CD4-positive, alpha-beta T cell treated with Interleukin-1 beta for 1 hour (primary cell): ENCODE data around the gene MEX3C.

Experiments
- DNase-seq, 2 donors: peaks; one replicate each; pipeline ENCODE4 v3.0.0-alpha.2; 2020 to 2022

The MEX3C gene

DNA sequence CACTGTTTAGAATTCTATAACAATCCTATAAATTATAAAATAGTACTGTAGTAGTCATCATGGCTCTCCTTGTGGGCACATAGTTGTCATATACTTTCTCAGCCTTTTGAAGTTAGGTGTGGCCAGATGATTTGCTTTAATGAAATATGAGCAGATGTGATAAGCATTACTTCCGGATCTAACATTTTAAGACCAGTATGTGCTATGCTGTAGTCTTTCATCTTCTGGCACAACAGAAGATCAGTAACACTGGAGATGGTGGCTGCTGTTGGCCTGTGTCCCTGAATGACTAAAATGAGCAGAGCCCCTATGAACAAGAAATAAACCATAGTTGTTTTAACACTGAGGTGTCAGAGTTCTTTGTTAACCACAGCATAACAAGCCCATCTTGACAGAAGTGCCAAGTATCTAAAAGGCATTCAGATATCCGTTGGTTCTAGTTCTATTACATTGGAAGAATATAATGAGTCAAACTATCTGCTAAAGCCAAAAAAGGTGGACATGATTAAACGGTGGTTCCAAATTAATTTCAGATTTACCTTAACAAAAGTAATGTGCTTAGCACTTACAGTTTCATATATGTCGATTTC is 6.3 kb downstream of the MEX3C start:
- peak; percentile 31 to 66 for DNase-seq

GRCh38 chr18:51190000-51190399 is 7.5 kb downstream of the MEX3C start:
- DNase-seq = no peak

- DNase-seq = no peak
These were observed 9.3 kb downstream of the MEX3C start for GRCh38 chr18:51188024-51188701.

DNA sequence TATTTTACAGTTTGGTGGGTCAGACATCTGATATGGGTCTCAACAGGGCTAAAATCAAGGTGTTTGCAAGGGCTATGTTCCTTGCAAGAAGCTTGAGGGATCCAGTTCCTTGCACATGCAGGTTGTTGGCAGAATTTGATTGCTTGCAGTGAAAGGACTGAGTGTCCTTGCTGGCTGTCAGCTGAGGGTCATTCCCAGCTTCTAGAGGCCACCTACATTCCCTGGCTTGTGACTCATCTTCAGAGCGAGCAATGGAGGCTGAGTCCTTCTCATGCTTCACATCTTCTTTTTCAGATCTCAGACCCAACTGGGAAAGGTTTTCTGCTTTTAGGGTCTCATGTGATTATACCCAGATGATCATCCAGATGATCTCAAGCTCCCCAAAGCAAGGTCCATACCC is 12.4 kb downstream of the MEX3C start:
- DNase-seq = no peak

DNA sequence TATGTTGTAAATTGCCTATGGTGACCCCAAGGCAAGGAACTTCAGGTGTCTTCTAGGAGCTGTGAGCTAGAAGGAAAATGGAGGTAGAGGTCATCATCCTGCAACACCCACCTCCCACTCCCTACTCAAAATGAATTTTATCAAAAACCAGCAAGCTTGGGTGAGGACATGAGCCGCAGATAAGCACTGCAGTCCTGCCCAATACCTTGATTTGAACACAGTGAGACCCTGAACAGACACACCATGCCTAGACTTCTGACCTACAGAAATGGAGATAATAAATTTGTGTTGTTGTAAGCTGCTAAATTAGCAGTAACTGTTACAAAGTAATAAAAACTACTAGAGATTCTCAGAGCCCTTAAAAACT is 13.4 kb downstream of the MEX3C start:
- DNase-seq = no peak

DNA sequence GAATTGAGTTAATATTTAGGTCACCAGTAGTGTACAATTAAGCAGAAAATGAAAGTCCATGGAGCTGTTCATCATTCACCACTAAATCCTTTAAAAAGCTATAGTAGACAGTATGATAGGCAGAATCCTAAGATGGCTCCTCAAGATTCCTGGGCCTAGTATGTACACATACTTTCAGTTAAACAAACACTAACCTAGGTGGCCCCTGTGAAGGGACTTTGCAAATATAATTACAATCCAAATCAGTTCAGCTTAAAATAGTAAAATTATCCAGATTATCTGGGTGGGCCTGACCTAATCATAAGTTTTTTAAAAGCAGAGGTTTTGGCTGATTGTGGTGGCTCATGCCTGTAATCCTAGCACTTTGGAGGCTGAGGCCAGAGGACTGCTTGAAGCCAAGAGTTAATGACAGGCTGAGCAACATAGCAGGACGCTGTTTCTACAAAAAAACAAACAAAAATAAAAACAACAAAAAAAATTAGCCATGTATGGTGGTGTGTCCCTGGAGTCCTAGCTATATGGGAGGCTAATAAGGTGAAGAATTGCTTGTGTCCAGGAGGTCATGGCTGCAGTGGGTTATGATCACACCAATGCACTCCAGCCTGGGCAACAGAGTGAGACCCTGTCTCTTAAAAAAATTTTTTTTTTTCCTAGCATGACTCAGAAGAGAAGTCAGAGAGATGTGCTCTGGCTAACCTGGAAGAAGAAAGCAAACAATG is 13.9 kb downstream of the MEX3C start:
- no peak for DNase-seq

GRCh38 chr18:51182824-51183223 is 14.7 kb downstream of the MEX3C start:
- DNase-seq = no peak

- no peak for DNase-seq
These were observed 25.7 kb downstream of the MEX3C start for GRCh38 chr18:51171625-51172259.

DNA sequence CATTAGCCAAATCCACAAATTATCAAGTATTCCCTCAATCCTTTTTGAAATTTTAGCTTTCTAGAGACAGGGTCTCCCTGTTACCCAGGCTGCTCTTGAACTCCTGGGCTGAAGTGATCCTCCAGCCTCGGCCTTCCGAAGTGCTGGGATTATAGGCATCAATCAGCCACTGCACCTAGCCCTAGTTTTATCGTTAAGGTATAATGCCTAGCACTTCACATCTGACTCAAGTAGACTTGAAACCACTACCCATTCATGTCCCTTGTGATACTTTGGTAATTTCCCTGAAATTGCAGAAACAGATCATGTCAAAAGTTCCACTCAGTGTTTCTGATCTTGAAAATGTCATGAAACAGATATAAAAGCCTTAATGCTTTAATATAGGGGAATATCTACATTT is 26.3 kb downstream of the MEX3C start:
- no peak for DNase-seq

GRCh38 chr18:51170664-51171063 is 26.8 kb downstream of the MEX3C start:
- DNase-seq = no peak

DNA sequence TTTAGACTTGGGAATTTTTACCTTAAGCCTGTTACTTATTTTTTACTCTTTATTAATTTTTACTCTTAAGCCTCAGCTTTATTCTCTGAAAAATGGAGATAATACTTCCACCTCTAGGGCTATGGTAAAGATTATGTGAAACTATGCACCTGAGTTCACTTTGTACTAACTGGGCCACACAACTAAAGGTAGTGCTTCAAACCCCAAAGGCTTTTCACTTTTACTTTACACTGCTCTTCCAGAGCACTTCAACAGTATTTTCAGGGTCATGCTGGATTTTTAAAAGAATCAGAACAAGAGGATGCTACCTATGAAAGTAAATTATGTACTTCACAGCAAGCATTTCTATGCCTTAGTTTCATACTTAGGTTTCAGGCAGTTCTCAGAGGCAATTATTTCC is 27.8 kb downstream of the MEX3C start:
- DNase-seq = no peak

- no peak for DNase-seq
These were observed 28.4 kb downstream of the MEX3C start for GRCh38 chr18:51168960-51169662.

GRCh38 chr18:51168026-51168742 is 29.3 kb downstream of the MEX3C start:
- no peak for DNase-seq

DNA sequence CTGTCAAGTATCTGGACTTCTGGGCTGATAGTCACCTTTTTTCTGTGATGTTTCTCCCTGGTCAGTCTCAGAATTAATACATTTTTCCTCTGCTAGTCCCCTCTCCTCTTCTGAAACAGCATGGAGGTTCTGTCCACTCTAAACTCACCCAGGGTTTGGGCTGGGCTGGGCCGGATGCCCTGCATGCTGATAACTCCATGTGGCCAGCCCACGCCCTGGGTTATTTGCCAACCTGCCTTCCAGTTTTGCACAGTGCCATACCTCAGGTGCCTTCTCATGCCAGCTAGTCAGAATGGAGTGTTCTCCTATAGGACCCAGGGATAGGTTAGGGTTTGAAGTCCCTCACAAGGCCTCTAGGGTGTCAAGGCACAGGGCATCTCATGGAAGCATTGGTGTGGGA is 32.2 kb downstream of the MEX3C start:
- DNase-seq = no peak

DNA sequence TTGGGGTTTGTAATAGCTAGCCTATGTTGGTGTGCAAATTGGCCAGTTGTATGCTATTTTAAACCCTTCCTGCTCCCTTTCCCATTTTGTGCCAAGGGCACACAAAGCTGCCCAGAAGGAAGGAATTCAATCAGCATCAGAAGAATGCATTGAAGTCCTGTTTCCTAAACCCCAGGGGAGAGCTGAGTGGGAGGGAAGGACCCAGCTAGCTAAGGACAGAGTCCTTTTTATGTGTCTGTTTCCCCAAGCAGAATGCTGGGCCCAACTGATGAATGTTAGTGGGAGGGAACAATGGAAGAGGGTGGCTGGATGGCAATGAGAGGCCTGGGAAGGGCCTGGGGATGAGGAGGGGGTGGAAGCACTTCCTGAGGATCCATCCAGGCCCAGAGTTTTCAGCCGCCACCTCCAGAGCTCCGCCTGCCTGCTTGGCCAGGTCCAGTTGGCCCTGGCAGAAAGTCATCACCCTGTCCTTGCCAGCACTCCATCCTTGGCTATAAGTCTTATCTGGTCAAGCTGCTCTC is 32.7 kb downstream of the MEX3C start:
- DNase-seq = no peak

DNA sequence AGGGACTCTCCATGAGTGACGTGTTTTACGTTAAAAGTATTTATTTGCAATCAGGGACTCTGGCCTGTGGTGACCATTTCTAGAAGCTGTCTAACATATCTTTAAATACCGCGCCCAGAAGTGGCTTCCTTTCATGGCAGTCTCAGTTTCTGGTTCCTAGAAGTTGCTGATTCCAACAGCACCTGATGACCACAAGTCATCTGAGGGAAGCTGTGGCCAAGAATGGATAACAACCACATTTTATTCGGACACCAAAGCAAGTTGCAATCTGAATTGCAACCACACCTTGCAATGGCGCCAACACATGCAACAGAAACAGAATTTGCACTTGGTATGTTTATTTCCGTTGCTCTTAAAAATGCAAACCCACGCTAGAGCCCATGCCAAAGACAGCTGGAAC is 33.1 kb downstream of the MEX3C start:
- no peak for DNase-seq

GRCh38 chr18:51163543-51163942 is 33.9 kb downstream of the MEX3C start:
- DNase-seq = no peak

GRCh38 chr18:51162617-51163016 is 34.9 kb downstream of the MEX3C start:
- DNase-seq = no peak

- no peak for DNase-seq
These were observed 36.8 kb downstream of the MEX3C start for GRCh38 chr18:51160646-51161045.

DNA sequence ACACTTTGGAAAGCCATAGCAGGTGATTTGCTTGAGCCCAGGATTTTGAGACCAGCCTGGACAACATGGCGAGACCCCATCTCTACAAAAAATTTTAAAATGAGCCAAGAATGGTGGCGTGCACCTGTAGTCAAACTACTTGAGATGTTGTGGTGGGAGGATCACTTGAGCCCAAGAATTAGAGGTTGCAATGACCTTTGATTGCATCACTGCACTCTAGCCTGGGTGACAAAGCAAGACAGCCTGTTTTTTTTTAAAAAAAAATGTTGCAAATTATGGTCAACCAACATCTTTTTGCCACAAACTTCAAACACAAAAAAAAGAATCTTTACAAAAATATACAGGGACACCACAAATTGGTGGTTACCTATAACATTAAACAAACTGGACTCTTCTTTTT is 40.3 kb downstream of the MEX3C start:
- DNase-seq = no peak

GRCh38 chr18:51154431-51155063 is 42.9 kb downstream of the MEX3C start:
- no peak for DNase-seq
